Measurements from ENCODE around the gene PHB1. TPM values are rescaled to one million over a fixed set of nuclear protein-coding genes. Genes with fewer than 3 reads are reported as not detected.

The PHB1 gene
- total RNA-seq, 1 donor, result 117 TPM

DNA sequence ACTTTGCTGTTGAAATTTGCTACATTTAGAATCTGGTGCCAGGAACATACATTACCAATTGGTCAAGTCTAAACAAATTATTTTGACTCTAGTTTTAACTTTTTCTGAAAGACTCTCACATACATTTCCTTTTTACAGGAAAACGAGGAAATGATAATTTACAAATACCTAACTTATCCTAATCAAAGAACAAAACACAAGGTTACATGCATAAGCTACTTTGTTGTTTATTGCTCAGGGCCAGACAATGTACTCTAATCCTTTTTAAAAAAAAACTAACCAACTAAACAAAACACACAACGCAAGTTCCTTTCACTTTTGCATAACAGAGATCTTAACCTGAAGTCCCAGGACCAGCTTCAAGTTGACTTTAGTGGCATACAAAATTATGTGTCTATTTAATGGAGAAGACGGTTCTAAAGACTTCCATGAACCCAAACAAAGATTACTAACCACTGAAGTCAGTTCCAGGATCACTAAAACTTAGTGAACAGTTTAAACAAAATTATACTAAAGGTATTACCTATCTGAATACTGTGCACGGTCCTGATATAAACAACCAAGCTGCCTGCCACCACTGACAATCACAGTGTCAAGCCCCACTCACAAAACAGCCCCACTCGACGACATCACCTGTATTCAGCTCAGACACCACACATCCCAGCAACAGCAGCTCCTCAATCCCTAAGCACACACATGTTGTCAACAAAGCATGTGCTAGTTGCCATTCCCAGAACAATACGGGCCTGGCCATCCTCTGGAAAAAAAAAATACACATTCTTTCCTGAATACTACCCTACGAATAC, 54.5 kb downstream of the PHB1 start:
- TF ChIP-seq, protein P1, sequence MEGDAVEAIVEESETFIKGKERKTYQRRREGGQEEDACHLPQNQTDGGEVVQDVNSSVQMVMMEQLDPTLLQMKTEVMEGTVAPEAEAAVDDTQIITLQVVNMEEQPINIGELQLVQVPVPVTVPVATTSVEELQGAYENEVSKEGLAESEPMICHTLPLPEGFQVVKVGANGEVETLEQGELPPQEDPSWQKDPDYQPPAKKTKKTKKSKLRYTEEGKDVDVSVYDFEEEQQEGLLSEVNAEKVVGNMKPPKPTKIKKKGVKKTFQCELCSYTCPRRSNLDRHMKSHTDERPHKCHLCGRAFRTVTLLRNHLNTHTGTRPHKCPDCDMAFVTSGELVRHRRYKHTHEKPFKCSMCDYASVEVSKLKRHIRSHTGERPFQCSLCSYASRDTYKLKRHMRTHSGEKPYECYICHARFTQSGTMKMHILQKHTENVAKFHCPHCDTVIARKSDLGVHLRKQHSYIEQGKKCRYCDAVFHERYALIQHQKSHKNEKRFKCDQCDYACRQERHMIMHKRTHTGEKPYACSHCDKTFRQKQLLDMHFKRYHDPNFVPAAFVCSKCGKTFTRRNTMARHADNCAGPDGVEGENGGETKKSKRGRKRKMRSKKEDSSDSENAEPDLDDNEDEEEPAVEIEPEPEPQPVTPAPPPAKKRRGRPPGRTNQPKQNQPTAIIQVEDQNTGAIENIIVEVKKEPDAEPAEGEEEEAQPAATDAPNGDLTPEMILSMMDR (IDR thresholded peaks at IDR 0.05; ENCODE audit: insufficient read depth, low read depth, low read length), result no peak
- DNase-seq (ENCODE audit: low read depth), result peak; percentile 42
- H3K4me3 ChIP-seq (ENCODE audit: low read depth, low read length), result peak overlapping the region; percentile 94

DNA sequence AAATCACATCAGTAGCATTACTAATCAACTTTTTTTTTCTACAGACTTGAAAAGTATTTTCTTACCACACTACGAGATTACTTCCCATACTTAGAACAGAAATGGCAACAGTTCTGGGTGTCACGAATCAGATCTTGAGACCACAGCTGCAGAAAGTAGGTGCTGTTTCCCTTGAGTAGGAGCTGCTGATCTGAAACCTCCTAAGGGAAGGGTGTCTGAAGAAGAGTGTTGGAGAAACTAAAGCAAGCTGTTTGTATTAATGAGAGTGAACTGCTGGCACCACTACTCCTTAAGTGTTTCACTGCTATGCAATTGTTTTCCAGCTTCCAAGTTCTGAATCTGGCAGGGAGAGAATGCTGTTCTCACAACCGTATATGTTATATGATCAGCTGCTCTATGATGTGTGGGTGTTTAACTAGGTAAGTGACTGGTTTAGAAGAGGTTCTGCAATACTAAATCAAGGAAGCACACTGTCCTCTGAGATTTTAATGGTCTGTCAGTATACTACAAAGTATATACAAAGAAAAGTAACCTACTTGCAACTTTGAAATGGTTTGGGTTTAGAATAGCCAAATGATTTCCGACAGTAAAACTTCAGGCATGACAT, 55.9 kb downstream of the PHB1 start:
- TF ChIP-seq, protein P1 (IDR thresholded peaks at IDR 0.05; ENCODE audit: insufficient read depth, low read depth, low read length), result no peak
- H3K4me3 ChIP-seq (ENCODE audit: low read depth, low read length), result no peak overlapping the region
- no peak for DNase-seq (ENCODE audit: low read depth)

DNA sequence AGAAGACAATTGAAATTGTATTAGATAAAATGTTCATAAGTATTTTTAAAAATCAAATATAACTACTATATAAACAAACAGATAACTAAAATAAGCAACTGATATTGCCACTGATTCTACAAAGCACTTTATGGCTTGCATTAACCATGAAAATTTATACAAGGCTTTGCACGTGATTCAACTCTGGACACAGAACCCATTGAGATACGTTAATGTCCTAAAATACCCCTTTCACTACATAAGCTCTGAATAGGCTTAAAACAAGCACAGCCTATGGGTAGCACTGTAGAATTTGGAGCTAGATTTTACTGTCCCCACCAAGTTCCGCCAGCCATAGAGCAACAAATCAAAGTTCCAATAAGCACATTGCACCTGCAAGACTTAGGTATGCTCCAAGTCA, 57.2 kb downstream of the PHB1 start:
- TF ChIP-seq, protein P1 (IDR thresholded peaks at IDR 0.05; ENCODE audit: insufficient read depth, low read depth, low read length), result no peak
- no peak for DNase-seq (ENCODE audit: low read depth)

DNA sequence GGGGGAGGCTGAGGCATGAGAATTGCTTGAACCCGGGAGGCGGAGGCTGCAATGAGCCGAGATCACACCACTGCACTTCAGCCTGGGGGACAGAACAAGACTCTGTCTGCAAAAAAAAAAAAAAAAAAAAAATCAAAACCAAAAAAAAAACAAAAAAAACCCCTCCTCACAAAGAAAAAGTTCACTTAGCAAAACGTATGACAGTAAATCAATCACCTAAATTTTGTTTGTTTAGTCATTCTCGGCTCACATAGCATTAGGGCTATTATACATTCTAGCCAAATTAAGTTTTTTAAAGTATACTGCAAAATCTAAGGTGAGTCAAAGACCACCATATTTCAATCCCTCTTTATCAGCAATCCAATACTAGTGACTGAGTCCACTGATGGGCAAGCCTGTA, 58.4 kb downstream of the PHB1 start:
- H3K4me3 ChIP-seq (ENCODE audit: low read depth, low read length), result no peak overlapping the region
- no peak for DNase-seq (ENCODE audit: low read depth)
- TF ChIP-seq, protein P1 (IDR thresholded peaks at IDR 0.05; ENCODE audit: insufficient read depth, low read depth, low read length), result no peak

More for the DNA sequence above, 57.2 kb downstream of the PHB1 start:
- H3K4me3 ChIP-seq (ENCODE audit: low read depth, low read length), result no peak overlapping the region

Small RNAs within 50 kb of the gene (small RNA-seq; reads per million reads assigned to genes)
- not detected for gene RF00019

Other genes with a start within 250 kb of the PHB1 start
- 0.32 TPM in 1 of 2 replicates, not detected in the other for gene GNGT2, start 204.3 kb downstream of the PHB1 start, total RNA-seq
- gene ABI3, start 204.2 kb downstream of the PHB1 start, total RNA-seq, result 0.64 and 1.7 TPM in 2 replicates
- under 0.01 and 0.32 TPM in 2 replicates for gene PHOSPHO1, start 184.1 kb downstream of the PHB1 start, total RNA-seq
- gene ZNF652, start 52.6 kb downstream of the PHB1 start, total RNA-seq, result 20.6 and 24.6 TPM in 2 replicates
- under 0.01 TPM in 2 replicates for gene NGFR, start 80.4 kb upstream of the PHB1 start, total RNA-seq
- 0.43 and 0.97 TPM in 2 replicates for gene NXPH3, start 161.0 kb upstream of the PHB1 start, total RNA-seq

Data from fibroblast of villous mesenchyme (primary cell).